GOT3 (cell line): ENCODE data around the gene C1orf94.
"Not testable (repeated sequence)": the region's sequence is repeated elsewhere in the genome, so short reads cannot be mapped to it uniquely, and the experiment has no call there.

ENCODE experiments used
- DNase-seq: peaks from one replicate; lab custom pipeline; 2025; ENCODE audit warnings: mixed read lengths; lab: John Stamatoyannopoulos, UW

Gene C1orf94

GRCh38 chr1:34164771-34165391 lies 11.8 kb upstream of the C1orf94 start, which contains the start of gene CSMD2:
CSMD2 (minus strand) TSS chr1:34165230; CDS start chr1:34165097, 133 bp downstream.
- DNase-seq = no peak

GRCh38 chr1:34165422-34165921 lies 11.2 kb upstream of the C1orf94 start:
- no peak for DNase-seq

GRCh38 chr1:34166191-34166624 lies 10.5 kb upstream of the C1orf94 start:
- DNase-seq = no peak

- no peak for DNase-seq
Observed at GRCh38 chr1:34166625-34167361, 9.9 kb upstream of the C1orf94 start.

- no peak for DNase-seq
Observed at GRCh38 chr1:34167389-34167788, 9.3 kb upstream of the C1orf94 start.

- DNase-seq = no peak
Observed at GRCh38 chr1:34175744-34176143, 963 bp upstream of the C1orf94 start.

- DNase-seq = no peak
Observed at GRCh38 chr1:34178072-34178471, 1.4 kb downstream of the C1orf94 start.

- DNase-seq = not testable (repeated sequence)
Observed at GRCh38 chr1:34183381-34183780, 6.7 kb downstream of the C1orf94 start.

GRCh38 chr1:34186741-34187494 lies 10.2 kb downstream of the C1orf94 start:
- DNase-seq = no peak

GRCh38 chr1:34188418-34188817 lies 11.7 kb downstream of the C1orf94 start:
- no peak for DNase-seq

GRCh38 chr1:34188985-34189384 lies 12.3 kb downstream of the C1orf94 start:
- DNase-seq = no peak

- no peak for DNase-seq
Observed at GRCh38 chr1:34190692-34191091, 14.0 kb downstream of the C1orf94 start.

- DNase-seq = no peak
Observed at GRCh38 chr1:34192621-34193020, 15.9 kb downstream of the C1orf94 start.

GRCh38 chr1:34199927-34200326 lies 23.2 kb downstream of the C1orf94 start:
- no peak for DNase-seq

GRCh38 chr1:34212673-34213072 lies 36.0 kb downstream of the C1orf94 start:
- no peak for DNase-seq

- DNase-seq = no peak
Observed at GRCh38 chr1:34213956-34214355, 37.2 kb downstream of the C1orf94 start.

GRCh38 chr1:34231441-34231840 lies 54.7 kb downstream of the C1orf94 start:
- no peak for DNase-seq

- no peak for DNase-seq
Observed at GRCh38 chr1:34235594-34235993, 58.9 kb downstream of the C1orf94 start.

GRCh38 chr1:34236089-34236488 lies 59.4 kb downstream of the C1orf94 start:
- DNase-seq = no peak

GRCh38 chr1:34237151-34237815 lies 60.6 kb downstream of the C1orf94 start:
- DNase-seq = no peak

- no peak for DNase-seq
Observed at GRCh38 chr1:34245967-34246366, 69.3 kb downstream of the C1orf94 start.

- no peak for DNase-seq
Observed at GRCh38 chr1:34250342-34250741, 73.6 kb downstream of the C1orf94 start.
